B cell (primary cell): Measurements from ENCODE around the gene UBASH3B.

Source experiments
- EZH2 ChIP-seq: IDR thresholded peaks from 2 replicates; pipeline ENCODE4 v1.6.1; 2012; ENCODE audit warnings: borderline replicate concordance, low read depth, mild to moderate bottlenecking, moderate library complexity, low read length; ENCODE audit not compliant: insufficient read depth, poor library complexity, severe bottlenecking
- TF ChIP-seq, protein P1 (sequence below): fragments of 200-600 bp; IDR thresholded peaks from one replicate; pipeline ENCODE4 v1.8.0; 2022; ENCODE audit warnings: antibody characterized with exemption, mild to moderate bottlenecking

DNA sequence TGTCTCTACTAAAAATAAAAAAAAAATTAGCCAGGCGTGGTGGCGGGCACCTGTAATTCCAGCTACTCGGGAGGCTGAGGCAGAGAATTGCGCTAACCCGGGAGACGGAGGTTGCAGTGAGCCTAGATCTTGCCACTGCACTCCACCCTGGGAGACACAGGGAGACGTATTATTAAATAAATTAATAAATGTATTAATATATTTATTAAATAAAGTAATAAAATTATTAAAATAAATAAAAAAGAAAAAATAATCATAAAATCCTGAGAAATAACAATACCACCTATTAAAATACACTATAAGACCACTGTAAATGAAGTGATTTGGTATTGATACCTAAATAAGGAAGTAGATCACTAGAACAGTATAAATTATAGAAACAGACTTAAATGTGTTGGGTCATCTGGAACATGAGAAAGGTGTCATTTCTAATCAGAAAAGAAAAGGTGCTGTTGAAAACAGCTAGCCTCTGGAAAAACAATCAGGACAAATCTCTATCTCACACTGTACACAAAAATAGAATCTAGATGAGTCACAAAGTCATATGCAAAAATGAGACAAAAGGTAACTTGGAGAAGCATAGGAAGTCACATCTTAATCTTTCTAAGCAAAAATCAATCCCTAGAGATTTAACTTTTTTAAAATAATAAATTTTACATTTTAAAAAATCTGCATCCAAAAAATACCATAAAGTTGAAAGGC lies 43.2 kb upstream of the UBASH3B start:
- TF ChIP-seq EZH2: no peak
- TF ChIP-seq, protein P1, sequence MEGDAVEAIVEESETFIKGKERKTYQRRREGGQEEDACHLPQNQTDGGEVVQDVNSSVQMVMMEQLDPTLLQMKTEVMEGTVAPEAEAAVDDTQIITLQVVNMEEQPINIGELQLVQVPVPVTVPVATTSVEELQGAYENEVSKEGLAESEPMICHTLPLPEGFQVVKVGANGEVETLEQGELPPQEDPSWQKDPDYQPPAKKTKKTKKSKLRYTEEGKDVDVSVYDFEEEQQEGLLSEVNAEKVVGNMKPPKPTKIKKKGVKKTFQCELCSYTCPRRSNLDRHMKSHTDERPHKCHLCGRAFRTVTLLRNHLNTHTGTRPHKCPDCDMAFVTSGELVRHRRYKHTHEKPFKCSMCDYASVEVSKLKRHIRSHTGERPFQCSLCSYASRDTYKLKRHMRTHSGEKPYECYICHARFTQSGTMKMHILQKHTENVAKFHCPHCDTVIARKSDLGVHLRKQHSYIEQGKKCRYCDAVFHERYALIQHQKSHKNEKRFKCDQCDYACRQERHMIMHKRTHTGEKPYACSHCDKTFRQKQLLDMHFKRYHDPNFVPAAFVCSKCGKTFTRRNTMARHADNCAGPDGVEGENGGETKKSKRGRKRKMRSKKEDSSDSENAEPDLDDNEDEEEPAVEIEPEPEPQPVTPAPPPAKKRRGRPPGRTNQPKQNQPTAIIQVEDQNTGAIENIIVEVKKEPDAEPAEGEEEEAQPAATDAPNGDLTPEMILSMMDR: no peak
